WTC11 (cell line): Measurements from ENCODE around the gene COPS9. TPM values are rescaled to one million over a fixed set of nuclear protein-coding genes. Genes with fewer than 3 reads are reported as not detected.

Experiments used
- FOXP4 ChIP-seq: sonication (generic); formaldehyde crosslinking; IDR thresholded peaks from 2 replicates; pipeline ENCODE4 v1.8.0; 2022; ENCODE audit warnings: mild to moderate bottlenecking, missing genetic modification reagents
- NR2C2 ChIP-seq: sonication (generic); formaldehyde crosslinking; IDR thresholded peaks from 2 replicates; pipeline ENCODE4 v1.8.0; 2022; ENCODE audit warnings: mild to moderate bottlenecking, missing genetic modification reagents
- RELA ChIP-seq: sonication (generic); formaldehyde crosslinking; IDR thresholded peaks from 2 replicates; pipeline ENCODE4 v1.8.1; 2022; ENCODE audit warnings: missing genetic modification reagents, mild to moderate bottlenecking, borderline replicate concordance
- RORB ChIP-seq: fragments of 250-450 bp; sonication (Bioruptor Pico); IDR thresholded peaks from 2 replicates; pipeline ENCODE4 v1.9.0; 2021; ENCODE audit warnings: mild to moderate bottlenecking
- total RNA-seq: library from RNA; stranded (reverse); gene quantifications from 3 replicates; pipeline ENCODE4 v1.2.3, GENCODE V29; 2021
- TF ChIP-seq, protein P1 (sequence below): sonication (generic); formaldehyde crosslinking; IDR thresholded peaks from 2 replicates; pipeline ENCODE4 v1.8.0; 2023; ENCODE audit warnings: missing genetic modification reagents, mild to moderate bottlenecking, borderline replicate concordance
- TF ChIP-seq, protein P2 (sequence below): sonication (generic); formaldehyde crosslinking; IDR thresholded peaks from 2 replicates; pipeline ENCODE4 v1.8.1; 2023; ENCODE audit warnings: mild to moderate bottlenecking, missing genetic modification reagents, borderline replicate concordance

COPS9 gene
- total RNA-seq, 1 experiment from 2014 or later = 142 TPM

DNA sequence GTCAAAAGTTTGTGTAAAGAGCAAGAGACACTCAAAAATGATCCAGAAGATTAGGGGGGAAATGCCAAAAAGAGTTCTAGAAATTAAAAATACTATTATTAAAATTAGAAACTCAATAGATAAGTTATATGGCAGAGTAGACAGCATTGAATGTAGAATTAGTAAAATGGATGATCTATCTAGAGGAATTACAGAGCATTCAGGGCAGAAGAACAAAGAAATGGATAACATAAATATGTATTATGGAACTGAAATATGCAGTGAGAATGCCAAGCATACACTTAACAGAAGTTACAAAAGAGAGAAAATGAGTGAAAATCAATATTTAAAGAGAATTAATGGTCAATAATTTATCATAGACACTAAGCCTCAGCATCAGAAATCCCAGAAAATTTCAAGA lies 49.5 kb downstream of the COPS9 start (continued):
- TF ChIP-seq NR2C2 (no peak), RORB (CRISPR knock-in tag) (no peak), RELA (CRISPR knock-in tag) (no peak), FOXP4 (CRISPR knock-in tag) (no peak)
- TF ChIP-seq, protein P1, sequence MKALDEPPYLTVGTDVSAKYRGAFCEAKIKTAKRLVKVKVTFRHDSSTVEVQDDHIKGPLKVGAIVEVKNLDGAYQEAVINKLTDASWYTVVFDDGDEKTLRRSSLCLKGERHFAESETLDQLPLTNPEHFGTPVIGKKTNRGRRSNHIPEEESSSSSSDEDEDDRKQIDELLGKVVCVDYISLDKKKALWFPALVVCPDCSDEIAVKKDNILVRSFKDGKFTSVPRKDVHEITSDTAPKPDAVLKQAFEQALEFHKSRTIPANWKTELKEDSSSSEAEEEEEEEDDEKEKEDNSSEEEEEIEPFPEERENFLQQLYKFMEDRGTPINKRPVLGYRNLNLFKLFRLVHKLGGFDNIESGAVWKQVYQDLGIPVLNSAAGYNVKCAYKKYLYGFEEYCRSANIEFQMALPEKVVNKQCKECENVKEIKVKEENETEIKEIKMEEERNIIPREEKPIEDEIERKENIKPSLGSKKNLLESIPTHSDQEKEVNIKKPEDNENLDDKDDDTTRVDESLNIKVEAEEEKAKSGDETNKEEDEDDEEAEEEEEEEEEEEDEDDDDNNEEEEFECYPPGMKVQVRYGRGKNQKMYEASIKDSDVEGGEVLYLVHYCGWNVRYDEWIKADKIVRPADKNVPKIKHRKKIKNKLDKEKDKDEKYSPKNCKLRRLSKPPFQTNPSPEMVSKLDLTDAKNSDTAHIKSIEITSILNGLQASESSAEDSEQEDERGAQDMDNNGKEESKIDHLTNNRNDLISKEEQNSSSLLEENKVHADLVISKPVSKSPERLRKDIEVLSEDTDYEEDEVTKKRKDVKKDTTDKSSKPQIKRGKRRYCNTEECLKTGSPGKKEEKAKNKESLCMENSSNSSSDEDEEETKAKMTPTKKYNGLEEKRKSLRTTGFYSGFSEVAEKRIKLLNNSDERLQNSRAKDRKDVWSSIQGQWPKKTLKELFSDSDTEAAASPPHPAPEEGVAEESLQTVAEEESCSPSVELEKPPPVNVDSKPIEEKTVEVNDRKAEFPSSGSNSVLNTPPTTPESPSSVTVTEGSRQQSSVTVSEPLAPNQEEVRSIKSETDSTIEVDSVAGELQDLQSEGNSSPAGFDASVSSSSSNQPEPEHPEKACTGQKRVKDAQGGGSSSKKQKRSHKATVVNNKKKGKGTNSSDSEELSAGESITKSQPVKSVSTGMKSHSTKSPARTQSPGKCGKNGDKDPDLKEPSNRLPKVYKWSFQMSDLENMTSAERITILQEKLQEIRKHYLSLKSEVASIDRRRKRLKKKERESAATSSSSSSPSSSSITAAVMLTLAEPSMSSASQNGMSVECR (CRISPR knock-in tag) = no peak
- TF ChIP-seq, protein P2, sequence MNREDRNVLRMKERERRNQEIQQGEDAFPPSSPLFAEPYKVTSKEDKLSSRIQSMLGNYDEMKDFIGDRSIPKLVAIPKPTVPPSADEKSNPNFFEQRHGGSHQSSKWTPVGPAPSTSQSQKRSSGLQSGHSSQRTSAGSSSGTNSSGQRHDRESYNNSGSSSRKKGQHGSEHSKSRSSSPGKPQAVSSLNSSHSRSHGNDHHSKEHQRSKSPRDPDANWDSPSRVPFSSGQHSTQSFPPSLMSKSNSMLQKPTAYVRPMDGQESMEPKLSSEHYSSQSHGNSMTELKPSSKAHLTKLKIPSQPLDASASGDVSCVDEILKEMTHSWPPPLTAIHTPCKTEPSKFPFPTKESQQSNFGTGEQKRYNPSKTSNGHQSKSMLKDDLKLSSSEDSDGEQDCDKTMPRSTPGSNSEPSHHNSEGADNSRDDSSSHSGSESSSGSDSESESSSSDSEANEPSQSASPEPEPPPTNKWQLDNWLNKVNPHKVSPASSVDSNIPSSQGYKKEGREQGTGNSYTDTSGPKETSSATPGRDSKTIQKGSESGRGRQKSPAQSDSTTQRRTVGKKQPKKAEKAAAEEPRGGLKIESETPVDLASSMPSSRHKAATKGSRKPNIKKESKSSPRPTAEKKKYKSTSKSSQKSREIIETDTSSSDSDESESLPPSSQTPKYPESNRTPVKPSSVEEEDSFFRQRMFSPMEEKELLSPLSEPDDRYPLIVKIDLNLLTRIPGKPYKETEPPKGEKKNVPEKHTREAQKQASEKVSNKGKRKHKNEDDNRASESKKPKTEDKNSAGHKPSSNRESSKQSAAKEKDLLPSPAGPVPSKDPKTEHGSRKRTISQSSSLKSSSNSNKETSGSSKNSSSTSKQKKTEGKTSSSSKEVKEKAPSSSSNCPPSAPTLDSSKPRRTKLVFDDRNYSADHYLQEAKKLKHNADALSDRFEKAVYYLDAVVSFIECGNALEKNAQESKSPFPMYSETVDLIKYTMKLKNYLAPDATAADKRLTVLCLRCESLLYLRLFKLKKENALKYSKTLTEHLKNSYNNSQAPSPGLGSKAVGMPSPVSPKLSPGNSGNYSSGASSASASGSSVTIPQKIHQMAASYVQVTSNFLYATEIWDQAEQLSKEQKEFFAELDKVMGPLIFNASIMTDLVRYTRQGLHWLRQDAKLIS (CRISPR knock-in tag) = no peak

Other genes starting within 250 kb of the COPS9 start
- gene NDUFA10, start 111.0 kb downstream of the COPS9 start, total RNA-seq = 127 to 138 TPM (median 136 TPM) in 3 replicates
- gene OR6B2, start 105.9 kb downstream of the COPS9 start, total RNA-seq = not detected in 3 replicates
- gene OR6B3, start 82.8 kb downstream of the COPS9 start, total RNA-seq = not detected in 3 replicates
- not detected in 3 replicates for gene OTOS, start 4.4 kb upstream of the COPS9 start, total RNA-seq